Trophoblast cell (in vitro differentiated cells and primary cell): ENCODE measurements around the gene CNTN4.

ENCODE experiments used
- DNase-seq, 2 donors: peaks; one replicate each; pipeline ENCODE4 v3.0.0-alpha.2; 2016
- H2AFZ ChIP-seq: 2 replicates; pipeline ENCODE4 v1.6.1; 2013; ENCODE audit warnings: low read length, moderate library complexity, mild to moderate bottlenecking; ENCODE audit not compliant: insufficient read depth, poor library complexity
- H2AK5ac ChIP-seq: 2 replicates; pipeline ENCODE4 v1.6.1; 2013; ENCODE audit warnings: mild to moderate bottlenecking, low read length
- H2BK120ac ChIP-seq: 2 replicates; pipeline ENCODE4 v1.6.1; 2013; ENCODE audit warnings: low read length, mild to moderate bottlenecking, moderate library complexity; ENCODE audit not compliant: insufficient read depth, poor library complexity
- H2BK12ac ChIP-seq: 2 replicates; pipeline ENCODE4 v1.6.1; 2013; ENCODE audit warnings: mild to moderate bottlenecking, low read length, moderate library complexity
- H2BK5ac ChIP-seq: 2 replicates; pipeline ENCODE4 v1.6.1; 2013; ENCODE audit warnings: low read length, low read depth, moderate library complexity, mild to moderate bottlenecking; ENCODE audit not compliant: poor library complexity
- H3K14ac ChIP-seq: 2 replicates; pipeline ENCODE4 v1.6.1; 2013; ENCODE audit warnings: mild to moderate bottlenecking, low read length
- H3K18ac ChIP-seq: 2 replicates; pipeline ENCODE4 v1.6.1; 2013; ENCODE audit warnings: mild to moderate bottlenecking, low read length
- H3K23ac ChIP-seq: 2 replicates; pipeline ENCODE4 v1.6.1; 2013; ENCODE audit warnings: low read length
- H3K27ac ChIP-seq: 2 replicates; pipeline ENCODE4 v1.5.1; 2013; ENCODE audit warnings: low read depth, mild to moderate bottlenecking, inconsistent platforms, low read length, moderate library complexity
- H3K27me3 ChIP-seq: 2 replicates; pipeline ENCODE4 v1.6.1; 2013; ENCODE audit warnings: inconsistent platforms, mild to moderate bottlenecking, low read length, moderate library complexity; ENCODE audit not compliant: insufficient read depth
- H3K36me3 ChIP-seq, 2 experiments: 1 replicate in 1 of 2; 2 replicates in 1 of 2; pipeline ENCODE4 v1.6.1; 2013; ENCODE audit warnings: low read length in 2 of 2, mild to moderate bottlenecking in 2 of 2, moderate library complexity in 1 of 2; ENCODE audit not compliant: insufficient read depth in 2 of 2, control insufficient read depth in 1 of 2
- H3K4ac ChIP-seq: 2 replicates; pipeline ENCODE4 v1.6.1; 2013; ENCODE audit warnings: low read depth, mild to moderate bottlenecking, low read length, moderate library complexity
- H3K4me1 ChIP-seq, 2 experiments: 1 replicate in 1 of 2; 2 replicates in 1 of 2; pipeline ENCODE4 v1.6.1; 2013; ENCODE audit warnings: low read length in 2 of 2, mild to moderate bottlenecking in 2 of 2, moderate library complexity in 1 of 2; ENCODE audit not compliant: insufficient read depth in 2 of 2, control insufficient read depth in 1 of 2
- H3K4me2 ChIP-seq: 2 replicates; pipeline ENCODE4 v1.6.1; 2013; ENCODE audit warnings: inconsistent platforms, mild to moderate bottlenecking, low read length, moderate library complexity
- H3K4me3 ChIP-seq: 2 replicates; pipeline ENCODE4 v1.5.1; 2013; ENCODE audit warnings: mild to moderate bottlenecking, low read depth, low read length, inconsistent platforms
- H3K79me1 ChIP-seq: one replicate; pipeline ENCODE4 v1.6.1; 2013; ENCODE audit warnings: low read length
- H3K79me2 ChIP-seq: 2 replicates; pipeline ENCODE4 v1.6.1; 2013; ENCODE audit warnings: low read length, mild to moderate bottlenecking; ENCODE audit not compliant: control insufficient read depth, insufficient read depth, poor library complexity
- H3K9ac ChIP-seq: 2 replicates; pipeline ENCODE4 v1.6.1; 2013; ENCODE audit warnings: mild to moderate bottlenecking, low read length
- H3K9me3 ChIP-seq: 2 replicates; pipeline ENCODE4 v1.6.1; 2013; ENCODE audit warnings: low read depth, mild to moderate bottlenecking, control low read depth, inconsistent platforms, low read length; ENCODE audit not compliant: insufficient read depth
- H4K12ac ChIP-seq: 2 replicates; pipeline ENCODE4 v1.6.1; 2013; ENCODE audit warnings: low read depth, mild to moderate bottlenecking, low read length, moderate library complexity
- H4K8ac ChIP-seq: 2 replicates; pipeline ENCODE4 v1.6.1; 2013; ENCODE audit warnings: low read depth, mild to moderate bottlenecking, low read length, moderate library complexity
- H4K91ac ChIP-seq: one replicate; pipeline ENCODE4 v1.6.1; 2013; ENCODE audit warnings: low read depth, mild to moderate bottlenecking, low read length, moderate library complexity
- WGBS: extraction: QIAGEN DNeasy Blood & Tissue Kit; methylation state at CpG from one replicate; pipeline ENCODE4 v1.1.7; 2013; ENCODE audit warnings: missing lambda C conversion rate; ENCODE audit not compliant: insufficient read length, insufficient coverage; ENCODE audit errors: extremely low coverage; 5-methylcytosine and 5-hydroxymethylcytosine counted together

CNTN4 gene

DNA sequence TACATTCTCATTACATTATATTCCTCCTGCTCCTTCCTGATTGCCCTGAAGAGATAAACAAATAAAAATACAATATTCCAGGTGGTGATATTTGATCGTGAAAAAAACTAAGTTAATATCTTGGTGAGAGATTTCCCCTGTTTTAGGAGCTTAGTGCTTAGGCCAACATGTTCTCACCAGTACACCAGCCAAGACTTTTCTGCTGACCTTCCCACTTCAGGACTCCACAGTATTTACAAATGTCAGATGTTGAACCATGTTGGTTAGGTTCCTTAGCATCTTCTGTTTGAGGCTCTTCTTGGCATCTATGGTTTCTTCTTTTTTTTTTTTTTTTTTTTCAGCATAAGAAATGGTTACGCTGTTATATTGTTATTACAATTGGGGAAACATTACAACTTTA is 764.5 kb downstream of the CNTN4 start:
- no peak overlapping the region for H3K18ac ChIP-seq
- no peaks in the 10 kb centered on the region for H3K4me1 ChIP-seq
- WGBS: no CpG with 5 or more reads among the region's 2 CpGs
- H3K4ac ChIP-seq: no peak overlapping the region
- no peak overlapping the region for H3K4me3 ChIP-seq
- no peaks in the 10 kb centered on the region for H3K27me3 ChIP-seq
- DNase-seq: no peak
- no peak overlapping the region for H2AK5ac ChIP-seq
- no peaks in the 10 kb centered on the region for H3K79me1 ChIP-seq
- H2BK120ac ChIP-seq: no peak overlapping the region
- H3K4me2 ChIP-seq: no peak overlapping the region
- no peaks in the 10 kb centered on the region for H3K9me3 ChIP-seq
- no peak overlapping the region for H3K14ac ChIP-seq
- no peak overlapping the region for H2BK5ac ChIP-seq
- no peak overlapping the region for H4K8ac ChIP-seq
- H3K23ac ChIP-seq: no peak overlapping the region
- no peak overlapping the region for H4K91ac ChIP-seq
- H3K36me3 ChIP-seq: no peaks in the 10 kb centered on the region
- no peak overlapping the region for H2BK12ac ChIP-seq
- H3K79me2 ChIP-seq: no peaks in the 10 kb centered on the region
- no peak overlapping the region for H3K27ac ChIP-seq
- H2AFZ ChIP-seq: no peak overlapping the region
- no peak overlapping the region for H3K9ac ChIP-seq
- no peak overlapping the region for H4K12ac ChIP-seq

DNA sequence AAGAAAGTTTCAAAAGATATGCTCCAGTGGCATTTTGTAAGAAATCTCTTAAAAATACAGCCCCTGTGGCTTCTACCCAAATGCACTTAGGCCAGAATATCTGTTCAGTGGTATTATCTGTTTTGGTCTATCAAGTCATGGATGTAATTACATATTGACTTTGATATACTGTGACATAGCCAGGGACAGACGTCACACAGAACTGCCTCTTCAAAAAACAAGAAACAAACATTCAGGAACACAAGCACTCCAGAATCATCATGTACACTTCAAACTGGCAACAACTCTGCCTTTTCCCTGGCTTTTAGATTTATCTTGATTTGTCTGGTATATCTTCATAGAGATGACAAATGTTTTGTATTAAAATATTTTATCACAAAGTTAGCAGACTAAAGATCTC is 771.2 kb downstream of the CNTN4 start:
- H3K36me3 ChIP-seq: no peaks in the 10 kb centered on the region
- H2AK5ac ChIP-seq: no peak overlapping the region
- no peak overlapping the region for H3K14ac ChIP-seq
- H3K79me1 ChIP-seq: no peaks in the 10 kb centered on the region
- H3K4me1 ChIP-seq: no peaks in the 10 kb centered on the region
- no peaks in the 10 kb centered on the region for H3K79me2 ChIP-seq
- no peak overlapping the region for H3K4me3 ChIP-seq
- no peak overlapping the region for H3K27ac ChIP-seq
- no peak overlapping the region for H3K18ac ChIP-seq
- H2BK5ac ChIP-seq: no peak overlapping the region
- no peak overlapping the region for H4K8ac ChIP-seq
- H2BK120ac ChIP-seq: no peak overlapping the region
- WGBS: no CpG with 5 or more reads among the region's 1 CpG
- H3K9me3 ChIP-seq: no peaks in the 10 kb centered on the region
- no peak overlapping the region for H3K4me2 ChIP-seq
- no peak overlapping the region for H2BK12ac ChIP-seq
- no peak overlapping the region for H3K23ac ChIP-seq
- no peak overlapping the region for H2AFZ ChIP-seq
- no peak for DNase-seq
- no peaks in the 10 kb centered on the region for H3K27me3 ChIP-seq
- H3K4ac ChIP-seq: no peak overlapping the region
- H4K91ac ChIP-seq: no peak overlapping the region
- no peak overlapping the region for H3K9ac ChIP-seq
- no peak overlapping the region for H4K12ac ChIP-seq

DNA sequence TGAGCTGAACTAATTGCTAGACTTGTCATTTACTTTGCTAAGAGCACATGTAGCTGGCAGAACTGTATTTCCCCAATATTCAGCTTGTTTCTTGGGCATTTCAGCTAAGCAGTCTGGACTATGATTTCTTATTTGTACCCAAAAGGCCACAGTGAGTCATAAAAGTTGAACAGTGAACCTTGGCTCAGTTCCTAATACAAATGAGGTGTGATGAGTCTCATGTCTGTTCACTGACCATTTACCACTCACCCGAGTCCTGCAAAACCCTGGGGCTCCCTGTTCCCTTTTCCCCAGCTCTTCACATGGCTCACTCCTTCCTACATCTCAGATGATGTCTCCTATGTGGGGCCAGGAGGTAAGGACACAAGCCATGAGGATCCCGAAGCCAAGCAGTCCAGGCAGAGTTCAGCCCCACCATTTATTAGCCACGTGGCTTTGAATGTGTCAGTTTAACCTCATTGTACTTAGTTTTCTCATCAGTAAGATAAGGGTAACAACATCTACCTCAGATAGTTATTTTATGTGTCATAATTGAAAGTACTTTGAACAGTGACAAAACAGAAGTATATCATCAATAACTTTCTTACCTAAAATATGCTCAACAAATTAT is 772.2 kb downstream of the CNTN4 start:
- Histone ChIP-seq H3K4me1 (no peaks in the 10 kb centered on the region), H3K4me2 (no peak overlapping the region), H3K79me2 (no peaks in the 10 kb centered on the region), H2BK12ac (no peak overlapping the region), H3K27ac (no peak overlapping the region), H3K9me3 (no peaks in the 10 kb centered on the region), H3K79me1 (no peaks in the 10 kb centered on the region), H2BK5ac (no peak overlapping the region), H3K23ac (no peak overlapping the region), H2BK120ac (no peak overlapping the region), H4K8ac (no peak overlapping the region), H4K91ac (no peak overlapping the region), H3K4ac (no peak overlapping the region), H3K14ac (no peak overlapping the region), H3K36me3 (no peaks in the 10 kb centered on the region), H4K12ac (peak overlapping the region; percentile 80), H3K4me3 (no peak overlapping the region), H2AK5ac (no peak overlapping the region), H3K27me3 (no peaks in the 10 kb centered on the region), H3K9ac (no peak overlapping the region), H2AFZ (no peak overlapping the region), H3K18ac (no peak overlapping the region)
- no peak for DNase-seq
- whole genome bisulfite sequencing: no CpG with 5 or more reads among the region's 3 CpGs

DNA sequence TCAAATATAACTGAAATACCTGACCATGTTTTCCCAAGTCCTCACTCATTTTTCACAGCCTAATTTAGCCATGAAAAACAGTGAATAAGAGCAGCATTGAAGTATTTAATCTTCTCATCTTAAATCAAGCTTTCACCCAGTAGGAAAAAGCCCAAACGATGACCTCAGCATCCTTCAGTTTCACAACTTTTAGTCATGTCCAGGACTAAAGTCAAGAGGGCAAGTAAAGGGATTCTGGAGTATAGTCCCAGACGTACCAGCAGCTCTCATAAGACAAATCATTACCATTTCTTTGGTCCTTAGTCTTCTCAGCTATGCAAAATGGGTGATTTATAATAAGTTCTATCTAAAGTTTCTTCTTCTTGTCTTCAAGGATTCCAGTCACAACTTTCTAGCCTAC is 774.2 kb downstream of the CNTN4 start:
- no peak overlapping the region for H2AK5ac ChIP-seq
- no peak overlapping the region for H4K12ac ChIP-seq
- H3K4ac ChIP-seq: no peak overlapping the region
- H3K79me1 ChIP-seq: no peaks in the 10 kb centered on the region
- no peak overlapping the region for H2AFZ ChIP-seq
- no peak overlapping the region for H3K9ac ChIP-seq
- no peak overlapping the region for H3K4me3 ChIP-seq
- no peak overlapping the region for H3K23ac ChIP-seq
- no peak overlapping the region for H2BK5ac ChIP-seq
- H3K79me2 ChIP-seq: no peaks in the 10 kb centered on the region
- no CpG with 5 or more reads among the region's 2 CpGs for WGBS
- H3K27ac ChIP-seq: no peak overlapping the region
- H3K9me3 ChIP-seq: no peaks in the 10 kb centered on the region
- no peak overlapping the region for H4K91ac ChIP-seq
- no peak overlapping the region for H2BK120ac ChIP-seq
- no peaks in the 10 kb centered on the region for H3K36me3 ChIP-seq
- H3K14ac ChIP-seq: no peak overlapping the region
- no peaks in the 10 kb centered on the region for H3K27me3 ChIP-seq
- no peak overlapping the region for H4K8ac ChIP-seq
- no peak overlapping the region for H3K18ac ChIP-seq
- H3K4me1 ChIP-seq: no peaks in the 10 kb centered on the region
- no peak overlapping the region for H3K4me2 ChIP-seq
- peak in 1 of 2 donors; percentile 3 for DNase-seq
- H2BK12ac ChIP-seq: no peak overlapping the region
